Measurements from ENCODE around the gene TARDBP.

DNA sequence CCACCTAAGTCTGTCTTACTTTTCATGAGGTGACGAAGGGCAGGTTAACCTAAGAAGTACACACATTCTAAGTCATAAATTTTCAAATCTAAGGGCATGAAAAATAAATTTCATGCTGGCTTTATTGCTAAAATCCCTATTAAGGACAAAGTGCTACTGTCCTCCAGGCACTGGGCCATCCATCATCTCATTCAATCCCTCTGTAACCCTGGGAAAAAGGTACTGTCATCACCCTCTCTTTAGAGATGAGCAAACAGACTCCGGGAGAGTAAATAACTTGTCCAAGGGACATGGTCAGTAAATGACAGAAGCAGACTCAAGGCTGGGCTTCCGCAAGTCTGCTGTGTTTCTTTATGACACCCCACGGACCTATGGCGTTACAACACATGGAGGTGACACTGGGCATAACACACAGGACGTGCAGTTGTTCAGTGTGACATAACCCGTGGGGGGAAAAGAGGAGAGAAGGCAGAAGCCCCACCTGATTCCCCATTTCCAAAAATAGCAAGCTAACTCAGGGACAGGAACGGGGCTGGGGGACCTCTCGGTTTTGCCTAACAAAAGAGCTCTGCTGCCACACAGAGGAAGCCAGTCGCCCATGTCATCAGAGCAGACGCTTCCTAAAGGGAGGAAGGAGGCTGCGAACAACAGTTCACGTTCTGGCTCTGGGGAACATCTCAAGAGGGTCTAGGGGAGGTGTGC lies 59.9 kb downstream of the TARDBP start:
- TF ChIP-seq EP400 (IDR thresholded peaks at IDR 0.05) (no peak), CEBPB (tag; IDR thresholded peaks at IDR 0.05) (no peak), POLR2AphosphoS5 (IDR thresholded peaks at IDR 0.05; ENCODE audit: control insufficient read depth, insufficient read depth, low read depth, low read length) (no peak), OTX1 (CRISPR knock-in tag; IDR thresholded peaks at IDR 0.05) (no peak), RBM15 (IDR thresholded peaks at IDR 0.05; ENCODE audit: insufficient read depth, low read length) (no peak), ZNF766 (CRISPR knock-in tag; conservative IDR thresholded peaks at IDR 0.05) (no peak), ZNF24 (IDR thresholded peaks at IDR 0.05) (no peak)
- TF ChIP-seq, protein P1, sequence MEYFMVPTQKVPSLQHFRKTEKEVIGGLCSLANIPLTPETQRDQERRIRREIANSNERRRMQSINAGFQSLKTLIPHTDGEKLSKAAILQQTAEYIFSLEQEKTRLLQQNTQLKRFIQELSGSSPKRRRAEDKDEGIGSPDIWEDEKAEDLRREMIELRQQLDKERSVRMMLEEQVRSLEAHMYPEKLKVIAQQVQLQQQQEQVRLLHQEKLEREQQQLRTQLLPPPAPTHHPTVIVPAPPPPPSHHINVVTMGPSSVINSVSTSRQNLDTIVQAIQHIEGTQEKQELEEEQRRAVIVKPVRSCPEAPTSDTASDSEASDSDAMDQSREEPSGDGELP (CRISPR knock-in tag; IDR thresholded peaks at IDR 0.05; ENCODE audit: borderline replicate concordance) = no peak

Data from K562 (cell line).